Astrocyte of the spinal cord (primary cell): ENCODE results near the gene KCNMB1.

Experiments
- DNase-seq: peaks from one replicate; pipeline ENCODE4 v3.0.0; 2011; ENCODE audit warnings: low read depth, low spot score
- H3K4me3 ChIP-seq: 2 replicates; pipeline ENCODE4 v1.5.1; 2011; ENCODE audit warnings: low read depth, mild to moderate bottlenecking, low read length, moderate library complexity
- CTCF ChIP-seq: IDR thresholded peaks from 2 replicates; pipeline ENCODE4 v1.5.1; 2012; ENCODE audit warnings: low read depth, mild to moderate bottlenecking, low read length, inconsistent platforms
- in situ Hi-C: cut with HindIII; loops from 2 replicates; pipeline ENCODE4 v1.10.0; 2017; ENCODE audit warnings: low sequenced_read_pairs

KCNMB1 gene

GRCh38 chr5:170345971-170346370, 43.2 kb downstream of the KCNMB1 start:
- in situ Hi-C loops, result no loop called here
- no peak for DNase-seq
- no peak for TF ChIP-seq CTCF

GRCh38 chr5:170343177-170343576, 46.0 kb downstream of the KCNMB1 start:
- no peak for TF ChIP-seq CTCF
- in situ Hi-C loops, result no loop called here
- DNase-seq, result no peak
- no peak overlapping the region for H3K4me3 ChIP-seq

More at GRCh38 chr5:170345971-170346370, 43.2 kb downstream of the KCNMB1 start:
- H3K4me3 ChIP-seq, result no peak overlapping the region

GRCh38 chr5:170342153-170342725, 46.9 kb downstream of the KCNMB1 start:
- DNase-seq, result no peak
- no peak for TF ChIP-seq CTCF
- no peak overlapping the region for H3K4me3 ChIP-seq
- in situ Hi-C loops, result no loop called here

GRCh38 chr5:170341545-170341944, 47.6 kb downstream of the KCNMB1 start:
- in situ Hi-C loops, result no loop called here
- H3K4me3 ChIP-seq, result no peak overlapping the region
- no peak for DNase-seq
- no peak for TF ChIP-seq CTCF

- no peak overlapping the region for H3K4me3 ChIP-seq
- DNase-seq, result no peak
- no peak for TF ChIP-seq CTCF
- in situ Hi-C loops, result no loop called here
Measured at GRCh38 chr5:170339780-170340167, 49.4 kb downstream of the KCNMB1 start.

- in situ Hi-C loops, result no loop called here
- H3K4me3 ChIP-seq, result no peak overlapping the region
- no peak for DNase-seq
- TF ChIP-seq CTCF, result no peak
Measured at GRCh38 chr5:170338933-170339779, 50.0 kb downstream of the KCNMB1 start.
